ENCODE data around the gene APBA3. TPM values are rescaled to one million over a fixed set of nuclear protein-coding genes. Genes with fewer than 3 reads are reported as not detected.

APBA3 gene
- total RNA-seq, 1 donor from 2014 or later, result 24.7 TPM

DNA sequence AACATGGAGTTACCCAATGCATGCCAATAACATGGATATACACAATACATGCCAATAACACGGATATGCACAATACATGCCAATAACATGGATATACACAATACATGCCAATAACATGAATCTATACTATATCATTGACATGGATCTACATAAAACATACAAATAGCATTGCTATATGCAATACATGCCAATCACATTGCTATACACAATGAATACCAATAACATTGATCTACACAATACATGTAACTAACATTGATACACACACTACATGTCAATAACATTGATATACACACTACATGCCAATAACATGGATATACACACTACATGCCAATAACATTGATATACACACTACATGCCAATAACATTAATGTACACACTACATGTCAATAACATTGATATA, 60.3 kb downstream of the APBA3 start:
- no peaks in the 10 kb centered on the region for H3K36me3 Mint-ChIP-seq (ENCODE audit: unreplicated experiment)
- TF ChIP-seq, protein P1, sequence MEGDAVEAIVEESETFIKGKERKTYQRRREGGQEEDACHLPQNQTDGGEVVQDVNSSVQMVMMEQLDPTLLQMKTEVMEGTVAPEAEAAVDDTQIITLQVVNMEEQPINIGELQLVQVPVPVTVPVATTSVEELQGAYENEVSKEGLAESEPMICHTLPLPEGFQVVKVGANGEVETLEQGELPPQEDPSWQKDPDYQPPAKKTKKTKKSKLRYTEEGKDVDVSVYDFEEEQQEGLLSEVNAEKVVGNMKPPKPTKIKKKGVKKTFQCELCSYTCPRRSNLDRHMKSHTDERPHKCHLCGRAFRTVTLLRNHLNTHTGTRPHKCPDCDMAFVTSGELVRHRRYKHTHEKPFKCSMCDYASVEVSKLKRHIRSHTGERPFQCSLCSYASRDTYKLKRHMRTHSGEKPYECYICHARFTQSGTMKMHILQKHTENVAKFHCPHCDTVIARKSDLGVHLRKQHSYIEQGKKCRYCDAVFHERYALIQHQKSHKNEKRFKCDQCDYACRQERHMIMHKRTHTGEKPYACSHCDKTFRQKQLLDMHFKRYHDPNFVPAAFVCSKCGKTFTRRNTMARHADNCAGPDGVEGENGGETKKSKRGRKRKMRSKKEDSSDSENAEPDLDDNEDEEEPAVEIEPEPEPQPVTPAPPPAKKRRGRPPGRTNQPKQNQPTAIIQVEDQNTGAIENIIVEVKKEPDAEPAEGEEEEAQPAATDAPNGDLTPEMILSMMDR (IDR thresholded peaks at IDR 0.05), result no peak
- no peaks in the 10 kb centered on the region for H3K27me3 Mint-ChIP-seq (ENCODE audit: unreplicated experiment)

More for the DNA sequence above, 60.3 kb downstream of the APBA3 start:
- H3K4me3 Mint-ChIP-seq (ENCODE audit: unreplicated experiment), result no peak overlapping the region
- H3K9me3 Mint-ChIP-seq (ENCODE audit: unreplicated experiment), result no peaks in the 10 kb centered on the region
- no peak for DNase-seq (ENCODE audit: extremely low spot score, unreplicated experiment)
- H3K4me1 Mint-ChIP-seq (ENCODE audit: unreplicated experiment), result peaks cover 22% of the 10 kb centered on the region
- no peak overlapping the region for H3K27ac Mint-ChIP-seq (ENCODE audit: unreplicated experiment)

Other genes starting within 250 kb of the APBA3 start
- gene TEKTIP1, start 222.5 kb downstream of the APBA3 start, total RNA-seq, result 0.73 and 0.97 TPM in 2 replicates
- gene MFSD12, start 204.1 kb downstream of the APBA3 start, total RNA-seq, result 85.5 and 91.7 TPM in 2 replicates
- 74.1 and 81.4 TPM in 2 replicates for gene HMG20B, start 188.7 kb downstream of the APBA3 start, total RNA-seq
- gene GIPC3, start 176.2 kb downstream of the APBA3 start, total RNA-seq, result 0.67 and 1.2 TPM in 2 replicates
- 0.30 TPM in 1 of 2 replicates, not detected in the other for gene TBXA2R, start 154.8 kb downstream of the APBA3 start, total RNA-seq
- 24.7 and 26.6 TPM in 2 replicates for gene CACTIN, start 134.9 kb downstream of the APBA3 start, total RNA-seq
- 73.0 and 75.7 TPM in 2 replicates for gene PIP5K1C, start 61.2 kb downstream of the APBA3 start, total RNA-seq
- not detected in 2 replicates for gene TJP3, start 53.3 kb downstream of the APBA3 start, total RNA-seq
- 43.8 and 53.2 TPM in 2 replicates for gene MRPL54, start 990 bp upstream of the APBA3 start, total RNA-seq
- gene RAX2, start 10.5 kb upstream of the APBA3 start, total RNA-seq, result not detected in 2 replicates
- gene MATK, start 24.7 kb upstream of the APBA3 start, total RNA-seq, result not detected in 2 replicates
- gene ZFR2, start 107.3 kb upstream of the APBA3 start, total RNA-seq, result 0.44 TPM in 1 of 2 replicates, not detected in the other
- gene ATCAY, start 119.0 kb upstream of the APBA3 start, total RNA-seq, result not detected in 2 replicates
- gene NMRK2, start 171.4 kb upstream of the APBA3 start, total RNA-seq, result not detected in 2 replicates
- 92.9 and 94.7 TPM in 2 replicates for gene DAPK3, start 209.4 kb upstream of the APBA3 start, total RNA-seq
- 3,162 and 3,203 TPM in 2 replicates for gene EEF2, start 223.8 kb upstream of the APBA3 start, total RNA-seq
- gene PIAS4, start 246.0 kb upstream of the APBA3 start, total RNA-seq, result 28.8 and 29.4 TPM in 2 replicates